GM19099 (cell line): Measurements from ENCODE around the gene ARHGAP26.

ENCODE experiments used
- POLR2A ChIP-seq: IDR thresholded peaks from 3 replicates; pipeline ENCODE4 v1.6.1; 2011; ENCODE audit warnings: low read depth; ENCODE audit not compliant: insufficient read length; ENCODE audit errors: extremely low read depth

Gene ARHGAP26

GRCh38 chr5:142743592-142744441 lies 26.4 kb upstream of the ARHGAP26 start:
- TF ChIP-seq POLR2A: no peak

- no peak for TF ChIP-seq POLR2A
Observed at GRCh38 chr5:142745268-142745667, 24.9 kb upstream of the ARHGAP26 start.

GRCh38 chr5:142746532-142747433 lies 23.4 kb upstream of the ARHGAP26 start:
- no peak for TF ChIP-seq POLR2A

- TF ChIP-seq POLR2A: no peak
Observed at GRCh38 chr5:142748132-142748531, 22.0 kb upstream of the ARHGAP26 start.

GRCh38 chr5:142748568-142749249 lies 21.5 kb upstream of the ARHGAP26 start:
- TF ChIP-seq POLR2A: no peak

GRCh38 chr5:142749321-142749720 lies 20.9 kb upstream of the ARHGAP26 start:
- no peak for TF ChIP-seq POLR2A

- no peak for TF ChIP-seq POLR2A
Observed at GRCh38 chr5:142753116-142753631, 17.0 kb upstream of the ARHGAP26 start.

GRCh38 chr5:142754031-142754430 lies 16.1 kb upstream of the ARHGAP26 start:
- TF ChIP-seq POLR2A: no peak

- TF ChIP-seq POLR2A: no peak
Observed at GRCh38 chr5:142756576-142756975, 13.6 kb upstream of the ARHGAP26 start.

GRCh38 chr5:142757564-142757963 lies 12.6 kb upstream of the ARHGAP26 start:
- no peak for TF ChIP-seq POLR2A

GRCh38 chr5:142758062-142758795 lies 11.9 kb upstream of the ARHGAP26 start:
- no peak for TF ChIP-seq POLR2A

- no peak for TF ChIP-seq POLR2A
Observed at GRCh38 chr5:142758796-142759145, 11.4 kb upstream of the ARHGAP26 start.

GRCh38 chr5:142763701-142764100 lies 6.5 kb upstream of the ARHGAP26 start:
- TF ChIP-seq POLR2A: no peak

- TF ChIP-seq POLR2A: no peak
Observed at GRCh38 chr5:142767178-142767577, 3.0 kb upstream of the ARHGAP26 start.
